HG03135 (cell line): ENCODE data around the gene FZR1.
"Not testable (repeated sequence)": the region's sequence is repeated elsewhere in the genome, so short reads cannot be mapped to it uniquely, and the experiment has no call there.

Source experiments
- ATAC-seq: cut with Tn5 transposase; IDR thresholded peaks from one replicate; pipeline ENCODE4 v1.9.1; 2021; ENCODE audit warnings: mild to moderate bottlenecking, moderate library complexity; ENCODE audit not compliant: unreplicated experiment

FZR1 gene

DNA sequence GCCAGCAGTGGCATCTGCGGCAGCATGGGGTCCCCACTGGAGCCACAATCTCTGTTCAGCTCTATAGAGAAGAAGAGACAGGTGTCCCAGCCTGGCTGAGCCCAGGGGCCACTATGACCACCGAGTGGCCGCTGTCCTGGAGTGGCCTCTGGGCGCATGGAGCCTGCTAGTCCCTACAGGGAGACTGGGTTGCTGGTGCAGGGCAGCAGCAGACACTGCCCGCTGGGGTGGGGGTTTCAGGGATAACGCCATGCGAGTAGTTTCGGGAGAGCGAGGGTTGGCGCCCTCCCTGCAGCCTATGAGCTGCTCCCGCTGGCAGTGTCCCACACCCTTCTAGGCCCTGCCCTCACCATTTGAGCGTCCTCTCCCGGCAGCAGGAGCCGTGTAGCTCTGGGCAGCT is 22.0 kb downstream of the FZR1 start:
- no peak for ATAC-seq

DNA sequence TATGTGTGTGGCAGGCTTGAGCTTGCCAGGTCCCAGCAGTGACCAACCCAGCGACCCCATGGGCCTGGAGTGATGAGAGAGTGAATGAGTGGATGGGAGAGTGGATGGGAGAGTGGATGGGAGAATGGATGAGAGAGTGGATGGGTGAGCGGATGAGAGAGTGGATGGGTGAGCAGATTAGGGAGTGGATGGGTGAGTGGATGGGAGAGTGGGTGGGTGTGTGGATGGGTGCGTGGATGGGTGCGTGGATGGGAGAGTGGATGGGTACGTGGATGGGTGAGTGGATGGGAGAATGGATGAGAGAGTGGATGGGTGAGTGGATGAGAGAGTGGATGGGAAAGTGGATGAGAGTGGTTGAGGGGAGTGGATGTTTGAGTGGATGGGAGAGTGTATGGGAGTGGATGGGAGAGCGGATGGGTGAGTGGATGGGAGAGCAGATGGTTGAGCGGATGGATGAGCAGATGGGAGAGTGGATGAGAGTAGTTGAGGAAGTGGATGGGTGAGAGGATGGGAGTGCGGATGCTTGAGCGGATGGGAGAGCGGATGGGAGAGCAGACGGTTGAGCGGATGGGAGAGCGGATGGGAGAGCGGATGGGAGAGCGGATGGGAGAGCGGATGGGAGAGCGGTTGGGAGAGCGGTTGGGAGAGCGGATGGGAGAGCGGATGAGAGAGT is 22.6 kb downstream of the FZR1 start:
- ATAC-seq, result no peak

- ATAC-seq, result not testable (repeated sequence)
Observed at GRCh38 chr19:3529299-3529698, 23.2 kb downstream of the FZR1 start.

GRCh38 chr19:3530389-3530788 is 24.3 kb downstream of the FZR1 start:
- ATAC-seq, result no peak

DNA sequence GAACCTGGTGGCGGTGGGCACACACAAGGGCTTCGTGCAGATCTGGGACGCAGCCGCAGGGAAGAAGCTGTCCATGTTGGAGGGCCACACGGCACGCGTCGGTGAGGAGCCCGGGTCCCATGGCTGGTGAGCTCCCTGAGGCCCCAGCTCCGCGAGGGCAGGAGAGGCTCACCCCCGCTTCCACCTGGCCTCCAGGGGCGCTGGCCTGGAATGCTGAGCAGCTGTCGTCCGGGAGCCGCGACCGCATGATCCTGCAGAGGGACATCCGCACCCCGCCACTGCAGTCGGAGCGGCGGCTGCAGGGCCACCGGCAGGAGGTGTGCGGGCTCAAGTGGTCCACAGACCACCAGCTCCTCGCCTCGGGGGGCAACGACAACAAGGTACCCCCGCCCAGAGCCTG is 25.6 kb downstream of the FZR1 start:
- no peak for ATAC-seq

GRCh38 chr19:3532154-3532786 is 26.2 kb downstream of the FZR1 start:
- ATAC-seq, result no peak

DNA sequence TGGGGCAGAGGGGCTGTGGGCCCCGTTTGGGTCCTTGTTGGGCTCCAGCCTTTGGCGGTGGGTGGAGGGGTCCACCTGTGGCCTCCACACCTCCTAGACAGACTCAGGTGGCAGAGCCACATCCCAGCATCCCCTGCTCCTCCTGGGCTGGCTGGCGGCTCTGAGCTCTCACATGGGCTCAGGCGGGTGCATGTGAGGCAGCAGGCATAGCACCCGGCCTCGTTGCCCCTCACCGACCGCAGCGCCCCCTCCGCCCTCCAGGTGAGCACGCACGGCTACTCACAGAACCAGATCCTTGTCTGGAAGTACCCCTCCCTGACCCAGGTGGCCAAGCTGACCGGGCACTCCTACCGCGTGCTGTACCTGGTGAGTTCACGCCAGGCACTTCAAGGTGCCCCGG is 26.9 kb downstream of the FZR1 start:
- ATAC-seq, result no peak

DNA sequence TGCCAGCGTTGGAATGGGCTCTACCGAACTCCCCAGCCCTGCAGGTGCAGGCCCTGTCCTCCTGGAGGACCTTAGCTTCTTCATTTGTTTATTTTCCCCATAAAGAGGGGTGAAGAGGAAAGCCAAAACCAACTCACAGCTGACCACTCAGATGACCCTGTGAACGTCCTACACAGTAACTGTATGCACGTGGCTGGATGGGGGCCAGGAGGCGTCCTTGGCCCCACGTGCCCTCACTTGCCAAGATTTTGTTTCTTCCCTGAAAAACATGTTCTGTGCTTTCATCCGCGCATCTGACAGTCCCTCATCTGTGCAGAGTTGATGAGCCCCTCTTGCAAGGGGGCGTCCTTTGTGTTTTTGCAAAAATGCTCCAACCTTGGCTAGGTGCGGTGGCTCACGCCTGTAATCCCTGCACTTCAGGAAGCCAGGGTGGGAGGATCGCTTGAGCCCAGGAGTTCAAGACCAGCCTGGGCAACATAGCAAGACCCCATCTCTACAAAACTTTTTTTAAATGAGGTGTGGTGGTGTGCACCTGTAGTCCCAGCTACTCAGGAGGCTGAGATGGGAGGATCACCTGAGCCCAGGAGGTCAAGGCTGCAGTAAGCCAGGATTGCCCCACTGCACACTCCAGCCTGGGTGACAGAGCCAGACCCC is 27.6 kb downstream of the FZR1 start:
- ATAC-seq, result no peak

GRCh38 chr19:3534375-3535234 is 28.5 kb downstream of the FZR1 start:
- no peak for ATAC-seq

DNA sequence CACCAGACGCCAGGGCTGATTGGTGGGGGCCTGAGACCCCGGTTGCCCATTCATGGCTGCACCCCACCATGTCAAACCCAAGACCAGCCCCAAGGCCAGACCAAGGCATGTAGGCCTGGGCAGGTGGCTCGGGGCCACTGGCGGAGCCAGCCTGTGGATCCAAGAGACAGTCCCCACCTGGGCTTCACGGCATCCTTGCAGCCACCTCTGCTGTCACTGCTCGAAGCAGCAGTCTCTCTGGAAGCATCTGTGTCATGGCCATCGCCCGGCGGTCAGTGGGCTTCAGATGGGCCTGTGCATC is 29.1 kb downstream of the FZR1 start:
- ATAC-seq, result no peak

- no peak for ATAC-seq
Observed at GRCh38 chr19:3535563-3535965, 29.5 kb downstream of the FZR1 start.

GRCh38 chr19:3535981-3536380 is 29.9 kb downstream of the FZR1 start:
- ATAC-seq, result no peak

DNA sequence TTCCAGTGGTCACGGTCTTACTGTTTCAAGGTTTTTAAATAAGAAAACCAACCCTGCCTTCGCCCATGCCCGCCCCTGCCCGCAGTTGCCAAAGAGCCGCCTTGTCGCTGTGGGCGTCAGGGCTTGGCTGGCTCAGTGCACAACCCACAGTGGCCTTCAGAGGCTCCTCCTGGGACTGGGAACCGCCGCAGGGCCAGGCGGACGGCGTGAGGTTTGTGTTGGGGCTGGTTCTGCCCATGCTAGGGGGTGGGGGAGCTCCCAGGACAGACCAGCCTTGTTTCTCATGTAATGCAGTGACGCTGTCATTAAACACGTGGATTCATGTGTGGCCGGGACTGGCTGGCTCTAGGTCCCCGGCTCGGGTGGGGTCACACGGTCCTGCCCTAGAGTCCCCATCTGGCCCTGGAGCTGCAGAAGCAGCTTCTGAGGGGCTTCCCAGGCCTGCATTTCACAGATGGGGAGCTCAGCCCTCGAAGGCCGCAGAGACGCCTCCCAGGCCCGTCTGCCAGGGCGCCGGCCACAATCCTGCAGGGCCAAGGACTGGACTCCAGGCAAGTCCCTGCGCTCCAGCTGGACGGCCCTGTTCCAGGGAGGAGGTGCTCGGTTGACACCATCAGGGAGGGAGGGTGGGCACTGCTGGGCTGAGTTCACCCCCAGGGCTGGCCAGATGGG is 30.5 kb downstream of the FZR1 start:
- no peak for ATAC-seq

GRCh38 chr19:3537101-3537437 is 31.0 kb downstream of the FZR1 start:
- ATAC-seq, result no peak

- no peak for ATAC-seq
Observed at GRCh38 chr19:3537438-3538240, 31.5 kb downstream of the FZR1 start.

DNA sequence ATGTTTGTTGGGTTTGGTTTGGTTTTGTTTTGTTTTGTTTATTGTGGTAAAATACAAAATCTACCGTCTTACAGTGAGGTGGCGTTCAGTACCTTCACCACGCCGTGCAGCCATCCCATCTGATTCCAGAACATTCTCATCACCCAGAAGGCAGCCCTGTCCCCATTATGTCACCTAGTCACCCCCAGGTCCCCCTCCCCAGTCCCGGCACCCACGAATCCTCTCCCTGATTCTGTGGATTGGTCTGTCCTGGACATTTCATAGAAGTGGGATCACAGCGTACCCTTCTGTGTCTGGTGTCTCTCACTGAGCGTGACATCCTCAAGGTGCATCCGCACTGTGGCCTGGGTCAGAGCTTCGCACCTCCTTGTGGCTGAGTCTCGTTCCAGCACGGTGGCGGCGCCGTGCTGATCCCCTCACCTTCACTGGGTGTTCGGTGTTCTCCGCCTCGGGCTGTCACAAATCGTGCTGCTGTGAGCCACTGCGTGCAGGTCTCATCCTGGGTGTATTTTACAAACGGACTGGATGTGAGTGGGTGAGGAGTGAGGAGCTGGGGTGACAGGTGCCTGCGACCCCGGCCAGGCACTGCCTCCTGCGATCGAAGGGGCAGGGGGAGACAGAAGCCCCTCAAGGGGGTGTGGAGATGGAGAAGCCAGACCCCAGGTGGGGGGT is 32.3 kb downstream of the FZR1 start:
- ATAC-seq, result no peak

GRCh38 chr19:3538965-3539755 is 33.0 kb downstream of the FZR1 start, which contains the start of gene TEKTIP1:
Gene TEKTIP1 (plus strand): TSS chr19:3539174. CDS start chr19:3539178, 4 bp downstream.
- ATAC-seq, result no peak

DNA sequence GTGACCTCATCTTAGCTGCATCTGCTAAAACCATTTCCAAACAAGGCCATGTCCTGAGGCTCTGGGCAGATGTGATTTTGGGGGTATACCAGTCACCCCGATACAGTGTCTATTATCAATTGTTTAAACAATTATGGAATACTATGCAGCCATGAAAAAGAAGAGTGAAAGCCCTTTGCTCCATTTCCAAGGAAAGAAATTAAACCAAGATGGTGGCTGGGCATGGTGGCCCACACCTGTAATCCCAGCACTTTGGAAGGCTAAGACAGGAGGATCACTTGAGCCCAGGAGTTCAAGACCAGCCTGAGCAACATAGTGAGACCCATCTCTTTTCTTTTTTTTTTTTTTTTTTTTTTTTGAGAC is 33.6 kb downstream of the FZR1 start:
- ATAC-seq, result no peak
